GM18519 (cell line): ENCODE data around the gene UBE2J1.
"Not testable (repeated sequence)": the region's sequence is repeated elsewhere in the genome, so short reads cannot be mapped to it uniquely, and the experiment has no call there.

Experiments used
- ATAC-seq: cut with Tn5 transposase; IDR thresholded peaks from one replicate; pipeline ENCODE4 v1.9.1; 2021; ENCODE audit warnings: mild to moderate bottlenecking, moderate library complexity; ENCODE audit not compliant: unreplicated experiment, low FRiP score

The UBE2J1 gene

GRCh38 chr6:89352278-89353117 lies at the start of gene UBE2J1:
TSS of gene UBE2J1 (minus strand) at chr6:89352722. CDS start at chr6:89352569, 153 bp downstream.
- ATAC-seq, result peak; percentile 31

GRCh38 chr6:89400912-89401399 lies 48.4 kb upstream of the UBE2J1 start:
- no peak for ATAC-seq

- no peak for ATAC-seq
Observed at GRCh38 chr6:89400050-89400449, 47.5 kb upstream of the UBE2J1 start.

DNA sequence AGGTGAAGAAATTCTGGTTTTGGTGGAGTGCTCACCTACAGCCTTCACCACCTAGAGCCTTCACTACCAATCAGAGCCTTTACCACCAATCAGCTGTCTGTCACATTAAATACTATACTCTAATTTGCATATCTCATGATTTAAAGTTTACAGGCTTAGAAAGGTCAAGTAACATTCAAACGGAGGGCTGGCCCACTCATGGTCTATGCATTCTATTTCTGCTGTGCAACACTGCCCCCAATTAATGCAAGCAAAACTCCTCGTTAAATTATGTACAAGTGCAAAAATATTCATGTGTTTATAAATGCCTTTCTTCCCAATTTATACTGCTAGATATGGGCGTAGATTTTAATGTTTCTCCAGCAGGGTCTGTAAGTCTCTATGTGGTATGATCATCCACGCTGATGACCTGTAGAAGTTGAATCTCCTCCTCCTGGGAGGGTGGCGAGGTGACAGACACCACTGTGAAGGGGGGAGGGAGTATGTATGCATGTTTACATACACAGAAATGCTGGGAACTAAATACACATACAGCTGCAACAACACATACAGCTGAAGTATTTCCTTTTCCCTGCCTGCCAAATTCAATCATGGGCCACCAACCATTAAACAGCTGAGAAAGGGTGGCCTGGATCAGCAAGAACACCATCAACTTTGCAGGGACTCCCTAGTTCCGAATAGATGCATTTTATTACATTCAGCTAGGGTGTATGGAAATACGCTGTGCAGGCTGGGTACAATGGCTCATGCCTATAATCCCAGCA lies 46.4 kb upstream of the UBE2J1 start:
- no peak for ATAC-seq

DNA sequence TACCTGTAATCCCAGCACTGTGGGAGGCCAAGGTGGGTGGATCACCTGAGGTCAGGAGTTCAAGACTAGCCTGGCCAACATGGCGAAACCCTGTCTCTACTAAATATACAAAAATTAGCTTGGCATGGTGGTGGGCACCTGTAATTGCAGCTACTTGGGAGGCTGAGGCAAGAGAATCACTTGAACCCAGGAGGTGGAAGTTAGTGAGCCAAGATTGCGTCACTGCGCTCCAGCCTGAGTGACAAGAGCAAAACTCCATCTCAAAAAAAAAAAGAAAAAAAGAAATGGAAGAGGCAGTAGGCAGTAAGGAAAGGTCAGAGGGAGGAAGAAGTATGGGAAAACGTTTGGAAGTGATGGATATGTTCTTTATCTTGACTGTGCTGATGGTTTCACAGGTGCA lies 45.4 kb upstream of the UBE2J1 start:
- ATAC-seq, result not testable (repeated sequence)

- ATAC-seq, result no peak
Observed at GRCh38 chr6:89393659-89394058, 41.1 kb upstream of the UBE2J1 start.

- ATAC-seq, result no peak
Observed at GRCh38 chr6:89392823-89393222, 40.3 kb upstream of the UBE2J1 start.

- ATAC-seq, result no peak
Observed at GRCh38 chr6:89388846-89389245, 36.3 kb upstream of the UBE2J1 start.

DNA sequence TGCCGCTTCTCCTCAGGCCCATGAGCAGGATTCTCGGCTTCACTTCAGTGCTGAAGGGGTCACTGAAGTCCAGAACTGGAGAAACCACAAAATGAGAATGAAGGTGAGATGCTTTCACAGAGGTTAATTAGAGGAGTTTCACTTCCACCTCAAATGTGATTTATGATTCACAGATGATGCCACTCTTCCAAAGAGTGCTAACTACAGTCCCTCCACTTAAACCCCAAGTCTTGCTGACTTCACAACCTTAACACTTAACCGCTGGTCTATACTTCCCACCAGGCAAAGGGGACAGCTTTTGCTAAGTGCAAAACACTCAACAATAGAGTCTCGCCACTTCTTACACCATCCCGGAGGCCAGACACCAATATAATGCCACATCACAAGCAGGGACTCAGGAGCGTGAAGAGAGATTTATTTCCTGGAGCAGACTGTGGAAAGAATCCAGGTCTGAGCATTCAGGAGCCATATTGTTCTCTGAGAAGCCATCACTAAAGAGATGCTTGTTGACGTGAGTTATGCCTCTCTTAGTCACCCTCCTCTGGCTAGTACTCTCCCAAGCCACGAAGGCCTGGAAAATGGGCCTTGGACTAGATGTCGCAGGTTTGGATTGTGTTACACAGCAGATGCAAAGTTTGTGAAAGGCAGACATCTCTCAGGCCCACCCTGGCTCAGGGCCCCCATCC lies 35.1 kb upstream of the UBE2J1 start:
- ATAC-seq, result peak; percentile 97

DNA sequence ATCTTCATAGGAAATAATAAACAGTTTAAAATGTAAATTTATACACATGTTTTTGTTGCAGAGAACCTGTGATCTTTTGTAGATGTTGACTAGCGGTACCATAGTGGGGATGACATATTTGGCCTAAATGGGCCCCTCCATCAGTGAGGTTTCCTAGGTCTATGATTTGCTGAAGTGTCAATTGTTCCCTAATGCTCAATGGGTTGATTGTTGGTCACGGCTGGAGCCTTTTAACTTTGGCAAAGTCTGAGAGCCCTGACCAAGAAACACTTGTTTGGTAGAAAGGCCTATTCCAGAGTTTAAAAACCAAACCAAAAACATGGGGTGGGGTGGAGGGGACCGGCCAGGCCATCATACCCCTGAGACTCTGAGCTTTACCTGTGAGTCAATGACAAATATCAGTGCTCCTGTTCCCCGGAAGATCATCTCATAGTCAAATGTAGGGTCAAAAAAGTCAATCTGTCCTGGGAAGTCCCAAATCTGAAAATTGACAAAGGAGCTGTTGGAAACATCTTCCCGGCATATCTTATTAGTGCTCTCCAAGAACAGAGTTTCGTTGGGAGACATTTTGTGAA lies 34.5 kb upstream of the UBE2J1 start:
- ATAC-seq, result peak; percentile 2

DNA sequence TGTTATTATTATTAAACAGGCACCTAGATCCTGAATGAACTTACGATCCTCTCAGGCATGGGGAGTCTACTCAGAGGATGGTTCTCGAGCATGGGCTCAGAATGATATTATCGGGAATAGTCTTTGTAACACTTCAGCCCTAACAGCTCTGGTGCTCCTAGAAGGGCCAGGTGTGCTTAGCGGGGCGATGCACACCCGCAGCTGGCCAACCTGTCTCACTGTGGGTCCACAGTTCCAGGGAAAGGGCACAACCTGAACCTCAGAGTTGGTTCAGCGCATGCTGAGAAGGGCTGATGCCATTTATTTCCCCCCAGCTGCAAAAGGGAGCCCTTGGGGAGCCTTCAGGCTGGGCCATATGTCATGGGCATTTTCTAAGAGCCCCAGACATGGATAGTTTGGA lies 33.3 kb upstream of the UBE2J1 start:
- ATAC-seq, result no peak

DNA sequence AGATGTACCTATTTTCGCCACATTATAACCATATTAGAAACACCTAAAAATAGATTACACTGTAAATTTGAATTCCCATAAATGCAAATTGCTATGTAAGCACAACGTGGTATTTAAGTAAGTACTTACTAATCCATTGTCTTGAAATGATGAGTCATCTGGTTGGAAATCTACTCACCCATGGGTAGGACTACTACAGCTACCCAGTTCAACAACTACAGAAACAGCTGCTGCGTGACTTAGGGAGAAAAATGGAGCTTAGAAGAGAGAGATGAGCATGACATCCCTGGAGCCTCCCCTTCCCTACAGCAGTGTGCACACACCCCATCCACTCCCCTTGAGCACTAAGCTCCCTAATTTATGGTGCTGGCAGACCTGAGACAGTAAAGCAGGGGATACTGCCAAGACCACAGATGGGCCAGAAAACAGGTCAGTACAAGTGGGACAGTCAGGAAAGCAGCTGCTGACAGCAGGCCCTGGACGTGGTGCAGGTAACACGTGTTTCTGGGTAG lies 32.7 kb upstream of the UBE2J1 start:
- ATAC-seq, result peak; percentile 31

DNA sequence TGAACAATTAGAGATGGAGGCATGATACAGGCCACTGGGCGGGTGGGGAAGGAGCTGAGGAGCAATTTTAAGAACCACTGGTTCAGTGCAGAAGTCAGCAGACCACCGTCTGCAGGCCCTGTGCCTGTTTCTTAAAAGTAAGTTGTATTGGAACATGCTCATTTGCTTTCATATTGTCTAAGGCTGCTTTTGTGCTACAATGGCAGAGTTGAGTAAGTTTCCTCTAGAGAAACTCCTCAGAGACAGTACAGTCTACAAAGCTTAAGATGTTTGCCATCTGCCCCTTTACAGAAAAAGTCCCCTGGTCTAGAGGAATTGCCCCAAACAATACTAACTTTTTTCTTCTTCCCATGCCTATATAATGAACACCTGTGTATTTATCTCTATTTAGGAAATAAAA lies 28.5 kb upstream of the UBE2J1 start:
- no peak for ATAC-seq

GRCh38 chr6:89379281-89379680 lies 26.8 kb upstream of the UBE2J1 start:
- ATAC-seq, result no peak

- no peak for ATAC-seq
Observed at GRCh38 chr6:89378628-89379027, 26.1 kb upstream of the UBE2J1 start.

GRCh38 chr6:89375427-89376267 lies 23.1 kb upstream of the UBE2J1 start:
- peak; percentile 68 for ATAC-seq

DNA sequence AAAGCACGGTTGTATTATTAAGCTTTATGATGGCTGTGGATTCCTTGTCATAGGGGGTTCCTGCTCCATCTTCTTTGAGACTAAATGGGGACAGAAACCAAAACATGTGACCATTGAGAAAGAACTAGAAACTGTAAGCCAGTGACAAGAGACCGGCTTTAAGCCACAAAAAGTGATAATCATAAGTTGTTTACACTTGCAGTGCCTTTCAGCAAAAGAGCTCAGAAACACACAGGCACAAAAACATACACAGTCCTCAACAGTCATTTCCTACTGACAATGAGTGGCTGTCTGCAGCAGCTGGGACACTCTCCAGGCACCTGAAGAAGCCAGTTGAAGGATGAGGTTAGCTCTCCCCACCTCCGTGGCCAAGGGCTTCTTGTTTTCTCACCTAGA lies 20.0 kb upstream of the UBE2J1 start:
- ATAC-seq, result peak; percentile 33

DNA sequence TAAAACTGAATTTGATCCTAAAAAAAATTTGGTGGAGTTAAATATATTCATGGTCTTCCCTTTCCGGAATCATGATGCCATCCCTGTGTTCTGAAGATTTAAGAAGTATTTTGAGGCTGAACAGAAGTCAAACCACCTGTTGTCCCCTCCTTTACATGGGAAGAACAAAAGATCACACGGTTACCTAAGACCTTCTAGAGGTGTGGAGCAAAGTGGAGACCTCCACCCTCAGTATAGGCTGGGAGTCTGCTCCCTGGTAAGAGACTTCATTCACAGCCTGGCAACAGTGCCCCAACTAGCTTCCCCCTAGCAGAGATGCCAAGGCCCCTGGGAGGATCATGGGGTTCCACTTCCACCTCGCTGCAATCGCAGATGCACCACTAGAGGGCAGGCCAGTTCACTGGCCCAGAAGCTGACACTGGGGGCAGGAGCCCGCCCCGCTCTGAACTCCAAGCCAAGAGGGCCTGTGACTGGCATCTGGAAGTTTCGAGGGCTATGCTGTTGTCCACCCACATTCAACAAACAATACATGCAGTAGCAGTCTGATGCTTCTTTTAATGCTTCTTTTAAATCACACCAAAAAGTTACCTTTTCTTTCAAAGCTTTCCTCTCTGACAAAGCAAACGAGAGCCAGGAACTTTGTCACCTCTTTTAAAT lies 19.5 kb upstream of the UBE2J1 start:
- ATAC-seq, result peak; percentile 49

- ATAC-seq, result no peak
Observed at GRCh38 chr6:89368999-89369398, 16.5 kb upstream of the UBE2J1 start.
